Activated CD8-positive, alpha-beta memory T cell treated with anti-CD3 and anti-CD28 coated beads for 36 hours (primary cell): ENCODE results near the gene JOSD1. TPM values are rescaled to one million over a fixed set of nuclear protein-coding genes. Genes with fewer than 3 reads are reported as not detected.

Source experiments
- total RNA-seq, 2 experiments: library from RNA; stranded (reverse); gene quantifications; one replicate each; pipeline ENCODE4 v1.2.3, GENCODE V29; 2021

Gene JOSD1
- total RNA-seq, 2 experiments from 2014 or later = 90.6 to 95.1 TPM

Other genes starting within 250 kb of the JOSD1 start
- gene KCNJ4, start 245.7 kb downstream of the JOSD1 start, total RNA-seq = not detected
- under 1 TPM; 0.38 to 0.55 TPM for gene KDELR3, start 232.8 kb downstream of the JOSD1 start, total RNA-seq
- 100 to 1,000 TPM; 320 to 341 TPM for gene DDX17, start 194.6 kb downstream of the JOSD1 start, total RNA-seq
- 10 to 100 TPM; 14.4 to 14.7 TPM for gene DMC1, start 130.8 kb downstream of the JOSD1 start, total RNA-seq
- under 1 TPM; 0.40 TPM for gene FAM227A, start 44.6 kb downstream of the JOSD1 start, total RNA-seq
- gene CBY1, start 44.3 kb downstream of the JOSD1 start, total RNA-seq = 10 to 100 TPM; 13.6 to 16.3 TPM
- gene TOMM22, start 19.0 kb downstream of the JOSD1 start, total RNA-seq = 100 to 1,000 TPM; 192 to 195 TPM
- gene GTPBP1, start 5.0 kb upstream of the JOSD1 start, total RNA-seq = 10 to 100 TPM; 66.6 to 67.4 TPM
- 10 to 100 TPM; 96.4 to 96.9 TPM for gene SUN2, start 55.1 kb upstream of the JOSD1 start, total RNA-seq
- 1 to 10 TPM; 8.9 to 9.5 TPM for gene DNAL4, start 93.2 kb upstream of the JOSD1 start, total RNA-seq
- 1 to 10 TPM; 3.3 to 3.6 TPM for gene NPTXR, start 143.1 kb upstream of the JOSD1 start, total RNA-seq
- 100 to 1,000 TPM; 162 to 166 TPM for gene CBX6, start 171.3 kb upstream of the JOSD1 start, total RNA-seq